GM19467 (cell line): ENCODE measurements around the gene RAP1GAP.

Source experiments
- ATAC-seq: cut with Tn5 transposase; IDR thresholded peaks from one replicate; pipeline ENCODE4 v1.9.1; 2021; ENCODE audit warnings: mild to moderate bottlenecking, moderate library complexity; ENCODE audit not compliant: unreplicated experiment

The RAP1GAP gene

DNA sequence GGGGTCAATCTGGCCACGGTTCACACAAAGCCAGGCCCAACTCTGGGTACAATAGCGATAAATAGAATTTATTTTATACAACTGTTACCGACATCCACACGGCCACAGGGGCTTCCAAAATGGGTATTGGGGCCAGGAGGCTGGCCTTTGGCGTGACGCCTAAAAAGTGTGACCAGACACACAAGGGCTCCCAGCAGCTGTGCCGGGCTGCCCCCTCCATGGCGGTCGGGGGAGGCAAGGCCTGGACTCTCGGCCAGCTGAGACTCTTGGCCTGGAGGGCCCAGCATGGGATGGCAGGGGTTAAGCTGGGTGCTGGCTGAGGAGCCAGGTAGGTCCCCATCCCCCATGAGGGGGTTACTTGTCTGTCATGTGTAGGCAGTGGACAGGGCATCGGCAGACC, 73.0 kb downstream of the RAP1GAP start:
- no peak for ATAC-seq

DNA sequence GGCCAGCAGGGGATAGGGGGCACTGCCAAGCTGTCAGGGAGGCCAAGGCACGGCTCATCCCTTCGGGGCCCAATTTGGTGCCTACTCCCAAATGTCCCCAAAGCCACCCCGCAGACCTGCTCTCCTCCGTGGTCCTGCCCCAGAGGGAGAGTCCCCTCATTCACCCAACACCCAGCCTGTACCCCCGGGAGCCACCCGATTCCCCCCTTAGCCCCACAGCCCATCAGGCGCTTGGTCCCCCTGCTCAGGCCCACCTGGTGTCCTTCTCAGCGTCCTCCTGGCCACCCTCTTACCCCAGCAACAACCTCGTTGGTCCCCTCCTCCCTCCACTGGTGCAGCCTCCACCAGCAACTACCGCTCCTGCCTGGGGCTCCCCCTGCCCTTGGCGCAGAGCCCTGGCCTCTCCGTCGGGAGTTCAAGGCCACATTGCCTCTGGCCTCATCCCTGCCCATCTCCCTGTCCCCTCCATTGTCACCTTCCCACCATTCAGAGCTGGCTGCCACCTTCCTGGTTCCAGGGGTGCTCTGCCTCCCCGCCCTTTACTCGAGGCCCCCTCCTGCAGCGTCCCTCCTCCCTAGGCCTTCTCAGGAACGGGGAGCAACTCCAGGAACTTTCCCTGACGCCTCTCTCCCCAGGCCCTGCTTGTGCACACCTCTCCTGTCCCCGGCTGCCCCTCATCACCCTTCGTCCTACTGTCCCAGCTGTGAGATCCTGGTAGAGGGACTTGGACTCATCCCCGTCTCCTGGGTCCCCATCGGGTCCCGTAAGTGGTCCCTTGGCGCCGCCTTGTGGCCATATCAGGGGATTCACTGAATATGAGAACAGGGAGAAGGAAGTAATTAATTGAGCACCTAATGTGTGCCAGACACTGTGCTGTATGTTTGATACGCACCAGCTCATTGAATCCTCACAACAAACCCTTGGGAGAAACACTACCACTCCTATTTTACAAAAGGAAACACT, 73.9 kb downstream of the RAP1GAP start:
- ATAC-seq, result no peak

- no peak for ATAC-seq
Measured at GRCh38 chr1:21594501-21594900, 74.7 kb downstream of the RAP1GAP start.

DNA sequence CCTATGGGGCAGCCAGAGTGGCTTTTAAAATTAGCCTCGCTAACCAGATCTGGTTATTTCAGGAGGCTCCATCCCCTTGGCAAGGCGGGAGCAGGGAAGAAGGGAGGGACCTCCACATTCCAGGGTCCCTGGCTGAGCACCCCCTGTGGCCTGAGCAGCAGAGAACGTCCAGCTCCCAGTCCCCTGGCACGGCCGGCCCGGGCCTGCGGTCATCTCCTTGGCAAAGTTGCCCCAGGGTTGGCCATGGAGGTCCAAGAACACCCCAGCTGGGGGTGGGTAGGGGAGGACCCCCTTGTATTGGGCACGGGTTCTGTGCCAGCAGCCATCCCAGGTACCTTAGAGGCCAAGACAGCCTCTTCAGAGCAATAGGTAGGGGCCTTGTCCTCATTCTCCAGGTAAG, 75.9 kb downstream of the RAP1GAP start:
- ATAC-seq, result no peak

DNA sequence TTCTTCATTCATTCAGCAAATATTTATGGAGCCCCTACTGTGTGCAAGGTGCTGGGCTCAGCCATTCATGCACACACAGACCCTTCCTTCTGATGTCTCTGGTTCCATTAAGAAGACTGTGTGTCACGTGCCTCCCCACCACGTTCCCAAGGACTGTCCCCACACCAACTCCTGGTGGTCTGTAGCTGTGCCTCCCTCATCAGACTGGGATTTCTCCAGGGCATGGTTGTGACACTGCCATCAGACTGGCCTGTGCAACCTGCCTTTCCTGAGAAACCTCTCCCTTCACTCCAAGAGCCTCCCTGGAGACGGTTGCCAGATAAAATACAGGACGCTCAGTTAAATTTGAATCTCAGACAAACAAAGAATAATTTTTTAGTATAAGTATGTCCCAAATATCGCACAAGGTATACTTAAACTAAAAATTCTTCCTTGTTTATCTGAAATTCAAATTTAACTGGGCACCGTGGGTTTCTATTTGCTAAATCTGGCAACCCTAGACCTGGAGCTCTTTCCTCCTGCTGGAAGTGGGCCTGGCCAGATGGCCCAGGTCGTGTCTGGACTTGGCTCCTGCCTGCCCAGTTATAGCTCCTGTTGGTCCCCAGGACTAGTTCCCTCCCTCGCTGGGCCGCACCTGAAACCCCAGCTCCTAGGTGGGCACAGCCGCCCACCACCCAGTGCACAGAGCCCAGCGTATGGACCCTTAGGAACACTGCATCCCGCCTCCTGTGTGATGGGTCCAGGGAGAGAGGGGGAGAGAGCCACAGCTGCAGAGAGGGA, 76.9 kb downstream of the RAP1GAP start:
- ATAC-seq, result no peak

DNA sequence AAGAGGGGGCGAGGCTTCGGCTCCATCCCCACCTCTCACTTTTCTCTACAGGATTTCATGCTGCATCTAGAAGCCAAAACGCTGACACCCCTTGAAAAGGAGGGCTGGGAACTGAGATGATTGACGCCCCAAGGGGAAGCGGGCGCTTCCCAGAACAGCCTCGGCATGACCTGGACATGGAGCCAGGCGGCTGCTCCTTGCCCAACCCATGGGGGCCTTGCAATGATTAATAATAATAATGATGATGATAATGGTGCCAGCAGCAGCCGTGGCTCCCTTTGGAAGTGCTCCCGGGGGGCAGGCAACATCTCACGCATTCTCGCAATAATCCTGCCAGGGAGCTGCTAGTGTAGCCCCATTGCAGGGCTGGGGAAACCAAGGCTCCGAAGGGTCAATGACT, 78.2 kb downstream of the RAP1GAP start:
- no peak for ATAC-seq

DNA sequence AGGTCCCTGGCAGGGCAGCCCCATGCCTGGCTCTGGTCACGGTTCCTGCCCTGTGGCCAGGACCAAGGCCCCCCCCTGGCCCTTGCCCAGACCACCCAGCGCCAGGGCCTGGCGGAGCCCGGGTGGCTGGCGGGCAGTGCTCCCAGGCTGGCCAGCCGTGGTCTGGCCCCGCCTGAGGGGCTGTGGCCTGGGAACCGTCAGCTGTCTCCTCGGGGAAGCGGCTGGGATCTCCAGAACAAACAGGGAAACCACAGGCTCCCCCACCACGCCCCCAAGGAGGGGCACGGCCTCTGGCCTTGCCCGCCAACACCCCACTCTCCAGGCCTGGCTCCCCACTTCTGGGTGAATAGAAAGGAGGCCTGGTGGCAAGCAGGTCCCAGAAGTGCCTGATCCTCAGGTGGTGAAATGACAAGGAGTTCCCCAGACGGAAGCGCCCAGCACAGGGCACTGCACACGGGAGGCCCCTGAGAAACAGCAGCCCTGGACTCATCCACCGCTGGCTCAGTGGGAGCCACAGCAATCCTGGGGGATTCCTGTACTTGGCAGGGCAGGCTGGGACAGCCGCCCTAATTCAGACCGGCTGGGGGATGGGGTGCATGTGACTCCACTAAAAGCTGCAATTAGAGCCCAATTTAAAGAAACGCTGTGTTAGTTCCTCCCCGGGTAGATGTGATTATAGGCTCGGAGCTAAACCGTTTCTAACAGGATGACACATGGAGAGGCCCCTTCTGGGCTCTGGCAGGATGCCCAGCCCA, 78.9 kb downstream of the RAP1GAP start:
- no peak for ATAC-seq

GRCh38 chr1:21589618-21590017, 79.5 kb downstream of the RAP1GAP start:
- no peak for ATAC-seq

GRCh38 chr1:21587602-21587953, 81.6 kb downstream of the RAP1GAP start:
- ATAC-seq, result no peak

DNA sequence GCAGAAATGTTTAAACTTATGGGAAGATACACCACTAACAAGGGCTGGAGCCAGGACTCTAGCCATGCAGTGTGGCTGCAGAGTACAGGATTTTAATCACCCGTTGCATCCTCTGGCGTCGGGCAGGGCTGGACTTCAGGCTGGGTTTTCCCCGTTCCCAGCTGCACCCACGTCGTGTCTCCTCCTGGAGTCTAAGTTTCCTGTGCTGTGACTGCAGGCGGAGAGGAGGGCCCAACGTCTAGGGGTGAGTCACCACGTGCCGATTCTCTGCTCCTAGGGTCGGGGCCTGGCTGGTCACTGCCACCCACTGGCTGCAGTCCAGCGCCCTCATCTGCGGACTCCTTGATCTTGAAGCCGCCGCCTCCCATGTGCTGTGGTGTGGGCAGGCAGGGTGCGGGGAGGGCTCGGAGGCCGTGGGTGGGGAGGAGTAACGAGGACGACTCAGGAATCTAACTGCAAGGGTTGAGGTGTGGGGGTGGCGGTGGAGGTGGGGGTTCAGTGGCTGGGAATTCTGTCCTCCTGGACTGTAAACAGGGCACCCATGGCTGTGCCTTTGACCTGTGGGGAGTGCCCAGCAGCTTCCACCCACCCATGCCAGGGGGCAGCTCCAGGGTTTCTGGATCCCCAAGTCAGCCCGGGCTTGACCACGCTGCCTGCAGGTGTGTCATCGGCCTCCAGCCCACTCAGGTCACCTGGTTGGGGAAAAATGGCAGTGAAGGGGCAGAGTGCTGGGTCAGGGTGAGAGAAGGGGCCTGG, 82.1 kb downstream of the RAP1GAP start:
- no peak for ATAC-seq

DNA sequence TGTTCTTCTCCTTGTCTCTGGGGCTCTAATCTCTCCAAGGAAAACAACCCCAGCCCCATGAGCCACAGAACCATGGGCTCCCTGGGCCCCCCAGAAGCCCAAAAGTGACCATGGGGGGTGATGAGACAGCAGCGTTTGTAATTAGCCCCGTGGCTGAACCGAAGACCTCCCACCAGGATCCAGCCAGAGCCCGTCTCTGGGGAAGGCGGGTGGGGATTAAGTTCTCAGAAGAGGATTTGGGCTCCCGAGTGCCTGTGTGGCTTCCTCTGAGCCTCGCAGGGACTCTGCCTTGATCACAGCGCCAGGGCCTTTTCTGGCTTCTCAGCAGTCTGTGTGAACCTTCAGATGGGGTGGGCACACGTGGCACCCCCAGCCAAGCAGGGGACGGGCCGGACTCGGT, 82.9 kb downstream of the RAP1GAP start:
- ATAC-seq, result no peak

DNA sequence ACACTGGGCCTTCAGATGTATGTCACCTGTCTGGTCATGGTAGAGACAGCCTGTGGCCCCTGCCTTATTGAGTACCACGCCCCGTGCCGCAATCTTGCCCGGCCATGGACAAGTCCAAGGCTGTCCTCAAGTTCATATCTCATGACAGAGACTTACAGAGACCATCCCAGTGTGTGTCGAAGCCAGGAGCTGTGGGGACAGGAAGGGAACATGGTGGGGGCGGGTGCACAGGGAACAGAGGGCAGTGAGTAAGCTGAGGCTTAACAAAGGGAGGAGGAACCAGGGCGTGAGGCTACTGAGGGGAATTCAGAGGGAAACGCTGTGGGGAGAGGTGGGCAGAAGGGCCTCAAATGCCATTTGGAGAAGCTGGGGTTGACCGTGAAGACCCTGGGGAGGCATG, 84.1 kb downstream of the RAP1GAP start:
- no peak for ATAC-seq

- ATAC-seq, result no peak
Measured at GRCh38 chr1:21584096-21584495, 85.1 kb downstream of the RAP1GAP start.

- ATAC-seq, result no peak
Measured at GRCh38 chr1:21579791-21580190, 89.4 kb downstream of the RAP1GAP start.

GRCh38 chr1:21577933-21578332, 91.2 kb downstream of the RAP1GAP start:
- no peak for ATAC-seq

DNA sequence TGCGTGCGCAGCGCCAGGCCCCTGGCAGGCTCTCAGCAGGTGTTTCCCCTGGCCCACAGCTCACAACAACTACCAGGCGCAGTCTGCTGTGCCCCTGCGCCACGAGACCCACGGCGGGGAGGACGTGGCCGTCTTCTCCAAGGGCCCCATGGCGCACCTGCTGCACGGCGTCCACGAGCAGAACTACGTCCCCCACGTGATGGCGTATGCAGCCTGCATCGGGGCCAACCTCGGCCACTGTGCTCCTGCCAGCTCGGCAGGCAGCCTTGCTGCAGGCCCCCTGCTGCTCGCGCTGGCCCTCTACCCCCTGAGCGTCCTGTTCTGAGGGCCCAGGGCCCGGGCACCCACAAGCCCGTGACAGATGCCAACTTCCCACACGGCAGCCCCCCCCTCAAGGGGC, 91.8 kb downstream of the RAP1GAP start:
- no peak for ATAC-seq

GRCh38 chr1:21576798-21577187, 92.4 kb downstream of the RAP1GAP start:
- no peak for ATAC-seq

DNA sequence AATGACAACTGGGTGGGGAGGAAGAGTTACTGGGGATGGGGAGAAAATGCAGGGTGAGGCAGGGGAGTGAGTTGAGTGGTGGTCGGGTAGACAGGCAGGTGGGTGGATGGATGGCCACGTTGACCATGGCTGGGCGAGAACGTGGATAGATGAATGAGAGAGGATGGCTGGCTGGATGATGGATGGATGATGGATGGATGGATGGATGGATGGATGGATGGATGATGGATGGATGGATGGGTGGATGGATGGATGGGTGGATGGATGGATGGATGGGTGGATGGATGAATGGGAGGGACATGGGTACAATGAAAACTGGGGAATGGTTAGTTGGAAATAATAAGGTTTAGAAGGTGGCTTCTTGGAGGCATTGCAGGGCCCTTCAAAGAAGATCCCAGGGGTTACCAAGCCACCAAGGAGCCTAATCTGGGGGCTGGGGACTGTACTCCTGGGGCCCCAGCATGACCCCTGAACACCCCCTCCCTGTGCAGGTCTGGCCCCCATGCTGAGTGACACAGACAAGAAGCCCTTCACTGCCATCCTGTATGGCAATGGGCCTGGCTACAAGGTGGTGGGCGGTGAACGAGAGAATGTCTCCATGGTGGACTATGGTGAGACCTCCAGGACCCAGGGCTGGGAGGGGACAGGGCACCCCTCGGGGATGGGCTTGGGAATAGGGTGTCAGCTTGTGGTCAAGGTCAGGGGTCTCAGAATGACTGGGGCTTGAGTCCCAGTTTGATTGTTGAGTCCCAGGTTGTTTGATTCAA, 92.9 kb downstream of the RAP1GAP start:
- ATAC-seq, result no peak

GRCh38 chr1:21575351-21575942, 93.7 kb downstream of the RAP1GAP start:
- ATAC-seq, result no peak
